Retinal pigment epithelial cell (primary cell): Measurements from ENCODE around the gene TMPRSS2.

ENCODE experiments used
- DNase-seq: peaks from one replicate; pipeline ENCODE4 v3.0.0-alpha.2; 2010; ENCODE audit warnings: low read depth
- H3K4me3 ChIP-seq: 2 replicates; pipeline ENCODE4 v1.5.1; 2011; ENCODE audit warnings: mild to moderate bottlenecking, low read length, control low read depth, moderate library complexity
- TF ChIP-seq, protein P1 (sequence below): conservative IDR thresholded peaks from 2 replicates; pipeline ENCODE4 v1.5.1; 2011; ENCODE audit warnings: low read depth, low read length, control low read depth, inconsistent platforms

Gene TMPRSS2

DNA sequence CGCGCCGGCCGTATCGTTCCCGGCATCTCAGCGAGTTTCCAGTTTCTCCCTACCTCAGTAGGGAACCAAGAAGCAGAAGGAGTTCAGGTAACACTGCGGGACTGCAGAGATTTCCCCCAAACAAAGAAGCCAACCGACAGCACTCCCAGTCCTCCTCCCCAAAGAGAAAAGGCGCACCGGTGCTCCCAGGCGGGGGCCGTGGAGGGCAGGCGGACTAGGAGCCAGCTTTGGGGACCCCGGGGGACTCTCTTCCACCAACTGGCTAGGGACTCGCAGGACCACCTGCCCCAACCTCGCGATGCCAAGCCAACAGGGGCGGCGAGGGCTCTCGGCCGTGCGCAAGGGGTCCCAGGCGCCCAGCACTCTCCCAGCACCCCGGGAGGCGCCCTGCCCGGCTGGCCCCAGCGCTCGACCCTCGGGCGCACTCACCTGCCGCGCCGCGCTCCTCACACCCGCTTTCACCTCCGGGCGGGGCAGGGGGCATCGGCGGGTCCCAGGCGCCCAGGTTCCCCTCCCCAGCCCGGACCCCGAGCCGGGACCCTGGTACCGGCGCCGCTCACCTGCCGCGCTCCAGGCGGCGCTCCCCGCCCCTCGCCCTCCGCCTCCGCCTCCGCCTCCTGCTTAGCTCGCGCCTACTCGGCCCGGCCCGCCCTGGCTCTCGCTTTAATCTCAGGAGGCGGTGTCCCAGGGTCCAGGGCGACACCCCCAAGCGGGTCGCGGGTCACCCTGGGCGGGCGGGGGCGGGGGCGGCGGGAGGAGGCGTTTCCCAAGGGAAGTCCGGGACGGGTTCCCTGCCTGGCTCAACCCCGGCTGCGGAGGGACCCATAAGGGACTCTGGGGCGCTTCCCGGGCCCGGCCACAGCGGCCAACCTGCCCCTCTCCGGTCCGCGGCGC is at the start of gene TMPRSS2:
TMPRSS2 (minus strand) TSS at position 638 of the 894 bp plus-strand sequence. CDS start 10,025 bp downstream, outside the sequence.
- DNase-seq = no peak
- TF ChIP-seq, protein P1, sequence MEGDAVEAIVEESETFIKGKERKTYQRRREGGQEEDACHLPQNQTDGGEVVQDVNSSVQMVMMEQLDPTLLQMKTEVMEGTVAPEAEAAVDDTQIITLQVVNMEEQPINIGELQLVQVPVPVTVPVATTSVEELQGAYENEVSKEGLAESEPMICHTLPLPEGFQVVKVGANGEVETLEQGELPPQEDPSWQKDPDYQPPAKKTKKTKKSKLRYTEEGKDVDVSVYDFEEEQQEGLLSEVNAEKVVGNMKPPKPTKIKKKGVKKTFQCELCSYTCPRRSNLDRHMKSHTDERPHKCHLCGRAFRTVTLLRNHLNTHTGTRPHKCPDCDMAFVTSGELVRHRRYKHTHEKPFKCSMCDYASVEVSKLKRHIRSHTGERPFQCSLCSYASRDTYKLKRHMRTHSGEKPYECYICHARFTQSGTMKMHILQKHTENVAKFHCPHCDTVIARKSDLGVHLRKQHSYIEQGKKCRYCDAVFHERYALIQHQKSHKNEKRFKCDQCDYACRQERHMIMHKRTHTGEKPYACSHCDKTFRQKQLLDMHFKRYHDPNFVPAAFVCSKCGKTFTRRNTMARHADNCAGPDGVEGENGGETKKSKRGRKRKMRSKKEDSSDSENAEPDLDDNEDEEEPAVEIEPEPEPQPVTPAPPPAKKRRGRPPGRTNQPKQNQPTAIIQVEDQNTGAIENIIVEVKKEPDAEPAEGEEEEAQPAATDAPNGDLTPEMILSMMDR = no peak
- H3K4me3 ChIP-seq = no peak within 1 kb of the TSS

DNA sequence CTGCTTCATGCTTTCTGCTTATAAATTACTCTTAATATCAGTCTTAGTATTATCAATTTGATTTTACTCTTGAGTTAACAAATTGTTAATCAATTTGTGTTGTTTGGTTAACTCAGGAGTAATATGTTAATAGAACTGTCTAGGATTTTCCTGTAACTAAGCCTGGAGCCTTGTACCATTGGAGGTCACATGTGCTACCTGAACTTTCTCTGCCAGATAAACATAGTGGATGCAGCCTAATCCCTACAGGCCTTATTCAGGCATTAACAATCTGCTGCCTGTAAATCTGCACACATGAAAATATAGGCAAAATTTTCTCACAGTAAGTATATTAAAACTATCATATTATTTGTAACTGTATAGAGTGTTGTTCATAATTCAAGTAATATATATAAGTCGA is 47.1 kb upstream of the TMPRSS2 start:
- TF ChIP-seq, protein P1 = no peak
- no peak overlapping the region for H3K4me3 ChIP-seq
- DNase-seq = no peak

- no peak for DNase-seq
- H3K4me3 ChIP-seq = no peak overlapping the region
- TF ChIP-seq, protein P1 = no peak
Measured at GRCh38 chr21:41552254-41552653, 44.3 kb upstream of the TMPRSS2 start.

- no peak overlapping the region for H3K4me3 ChIP-seq
- no peak for DNase-seq
- TF ChIP-seq, protein P1 = no peak
Measured at GRCh38 chr21:41548781-41549180, 40.8 kb upstream of the TMPRSS2 start.

DNA sequence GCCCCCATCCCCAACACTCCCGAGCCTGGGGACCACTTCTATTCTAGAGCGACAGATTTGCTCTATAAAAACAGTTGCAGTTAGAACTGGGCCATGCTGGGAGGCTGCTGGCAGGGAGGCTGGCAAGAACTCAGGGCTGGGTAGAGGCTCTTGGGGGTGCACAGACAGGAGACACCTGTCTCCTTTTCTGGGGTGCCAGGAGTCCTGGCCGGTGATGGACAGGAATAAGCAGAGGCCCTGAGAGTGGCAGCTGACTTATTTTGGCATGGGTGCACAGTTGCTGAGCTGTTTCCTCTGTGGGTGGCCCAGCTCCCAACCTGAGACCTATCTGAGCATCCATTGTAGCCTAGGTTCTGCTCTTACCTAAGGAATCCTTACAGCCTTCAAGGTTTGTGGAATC is 39.2 kb upstream of the TMPRSS2 start:
- TF ChIP-seq, protein P1 = no peak
- DNase-seq = no peak
- H3K4me3 ChIP-seq = no peak overlapping the region

GRCh38 chr21:41545500-41546359 is 37.8 kb upstream of the TMPRSS2 start:
- H3K4me3 ChIP-seq = no peak overlapping the region
- TF ChIP-seq, protein P1 = no peak

More at GRCh38 chr21:41545500-41546359, 37.8 kb upstream of the TMPRSS2 start:
- no peak for DNase-seq
